Hematopoietic multipotent progenitor cell treated with erythropoietin and hydrocortisone succinate and interleukin-3 and kit ligand, for 6 days (in vitro differentiated cells): ENCODE measurements around the gene RBBP8NL.

Experiments
- DNase-seq: peaks from one replicate; pipeline ENCODE4 v3.0.0-alpha.2; 2015

The RBBP8NL gene

GRCh38 chr20:62419759-62420158, 7.6 kb downstream of the RBBP8NL start:
- DNase-seq, result no peak

DNA sequence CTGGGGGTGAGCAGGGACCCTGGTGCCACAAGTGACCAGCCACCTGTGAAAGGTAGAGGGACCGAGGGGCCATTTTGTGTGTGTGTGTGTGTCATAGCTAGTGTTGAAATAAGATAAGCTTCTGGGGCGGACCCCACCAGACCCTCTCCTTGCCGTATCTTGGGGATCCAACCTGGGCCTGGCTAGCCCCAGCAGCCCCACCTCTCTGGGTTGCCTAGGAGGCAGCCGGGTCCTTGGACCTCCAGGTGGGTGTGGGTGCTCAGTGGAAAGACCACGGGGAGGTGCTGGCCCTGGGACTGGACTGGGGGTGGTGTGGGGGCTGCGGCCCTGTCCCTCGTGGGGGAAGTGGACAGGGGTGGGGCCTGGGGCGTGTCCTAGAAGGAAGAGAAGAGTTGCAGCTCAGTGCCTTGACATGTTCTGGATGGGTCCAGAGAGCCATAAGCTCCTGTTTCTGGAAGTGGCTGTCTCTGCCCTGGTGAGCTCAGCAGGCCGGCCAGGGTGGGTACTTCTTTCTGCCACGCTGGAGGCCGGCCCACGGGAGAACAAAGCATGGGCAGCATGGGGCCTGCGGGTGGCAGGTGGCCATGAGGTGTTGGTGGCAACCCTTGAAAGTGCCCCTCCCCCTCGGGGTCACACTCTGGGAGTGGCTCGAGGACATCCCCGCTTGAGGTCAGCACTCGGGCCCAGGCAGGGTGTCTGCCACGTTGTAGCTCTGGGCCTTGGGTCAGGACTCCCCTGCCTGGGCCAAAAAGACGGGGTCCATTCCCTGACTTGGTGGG, 8.4 kb downstream of the RBBP8NL start:
- DNase-seq, result peak; percentile 52

- DNase-seq, result no peak
Measured at GRCh38 chr20:62417981-62418708, 9.2 kb downstream of the RBBP8NL start.

- no peak for DNase-seq
Measured at GRCh38 chr20:62416651-62417637, 10.4 kb downstream of the RBBP8NL start.

DNA sequence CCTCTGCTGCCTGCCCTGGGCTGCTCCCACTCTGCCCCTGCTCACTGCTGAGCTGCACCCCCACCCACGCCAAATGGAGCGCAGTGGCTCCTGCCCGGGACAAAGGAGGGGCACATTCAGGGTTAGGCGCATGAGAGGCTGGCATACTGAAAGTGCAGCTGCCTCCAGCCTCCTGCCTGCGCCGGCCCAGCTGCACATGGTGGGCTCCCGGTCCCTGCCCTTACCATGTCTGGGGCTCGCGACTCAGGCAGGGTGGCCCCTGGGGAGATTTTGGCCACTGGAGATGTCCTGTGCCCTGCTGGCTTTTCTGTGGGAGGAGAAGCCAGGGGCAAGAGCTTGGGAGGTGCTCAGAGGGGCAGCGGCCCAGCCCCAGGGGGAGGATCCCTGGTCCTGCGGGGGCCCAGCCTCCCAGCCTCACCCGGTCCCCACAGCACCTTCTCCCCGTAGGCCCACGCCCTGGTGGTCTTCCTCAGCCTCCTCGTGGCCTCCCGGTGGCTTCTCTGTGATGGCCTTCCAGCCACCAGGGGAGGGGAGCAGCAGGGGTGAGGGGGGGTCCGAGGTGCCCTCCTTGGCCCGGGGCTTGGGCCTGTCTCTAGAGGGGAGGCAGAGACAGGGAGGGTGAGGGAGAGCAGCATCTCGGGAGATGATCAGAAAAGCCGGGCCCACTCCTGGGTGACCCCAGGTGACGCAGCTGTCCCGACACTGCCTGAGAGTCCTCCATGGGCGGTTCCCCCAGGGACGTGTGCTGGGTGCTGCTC, 11.8 kb downstream of the RBBP8NL start:
- DNase-seq, result no peak

GRCh38 chr20:62413896-62414481, 13.3 kb downstream of the RBBP8NL start:
- DNase-seq, result peak; percentile 33

DNA sequence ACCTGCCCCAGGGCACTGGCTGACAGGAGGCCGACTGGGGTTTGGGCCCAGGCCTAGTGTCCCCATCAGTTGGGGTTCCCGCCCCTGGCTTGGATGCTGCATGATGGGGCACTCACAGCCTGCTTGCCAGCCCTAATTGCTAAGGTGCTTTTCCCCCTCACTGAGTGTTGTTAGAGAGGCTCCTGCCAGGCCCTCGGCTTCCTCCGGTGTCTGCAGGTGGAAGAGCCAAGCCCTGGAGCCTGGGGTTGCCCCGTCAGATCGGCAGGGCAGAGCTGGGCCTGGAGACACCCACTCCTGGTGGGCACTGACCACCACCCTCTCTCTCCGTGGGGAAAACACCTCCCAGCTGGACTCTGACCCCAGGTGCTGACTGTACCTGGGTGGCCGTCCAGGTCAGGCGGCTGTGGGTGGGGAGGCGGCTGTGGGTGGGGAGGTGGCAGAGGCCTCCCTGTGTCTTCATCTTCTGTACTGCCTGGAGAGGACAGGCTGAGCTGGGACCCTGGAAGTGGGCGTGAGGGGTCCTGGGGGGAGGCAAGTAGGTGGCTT, 14.2 kb downstream of the RBBP8NL start:
- DNase-seq, result no peak

DNA sequence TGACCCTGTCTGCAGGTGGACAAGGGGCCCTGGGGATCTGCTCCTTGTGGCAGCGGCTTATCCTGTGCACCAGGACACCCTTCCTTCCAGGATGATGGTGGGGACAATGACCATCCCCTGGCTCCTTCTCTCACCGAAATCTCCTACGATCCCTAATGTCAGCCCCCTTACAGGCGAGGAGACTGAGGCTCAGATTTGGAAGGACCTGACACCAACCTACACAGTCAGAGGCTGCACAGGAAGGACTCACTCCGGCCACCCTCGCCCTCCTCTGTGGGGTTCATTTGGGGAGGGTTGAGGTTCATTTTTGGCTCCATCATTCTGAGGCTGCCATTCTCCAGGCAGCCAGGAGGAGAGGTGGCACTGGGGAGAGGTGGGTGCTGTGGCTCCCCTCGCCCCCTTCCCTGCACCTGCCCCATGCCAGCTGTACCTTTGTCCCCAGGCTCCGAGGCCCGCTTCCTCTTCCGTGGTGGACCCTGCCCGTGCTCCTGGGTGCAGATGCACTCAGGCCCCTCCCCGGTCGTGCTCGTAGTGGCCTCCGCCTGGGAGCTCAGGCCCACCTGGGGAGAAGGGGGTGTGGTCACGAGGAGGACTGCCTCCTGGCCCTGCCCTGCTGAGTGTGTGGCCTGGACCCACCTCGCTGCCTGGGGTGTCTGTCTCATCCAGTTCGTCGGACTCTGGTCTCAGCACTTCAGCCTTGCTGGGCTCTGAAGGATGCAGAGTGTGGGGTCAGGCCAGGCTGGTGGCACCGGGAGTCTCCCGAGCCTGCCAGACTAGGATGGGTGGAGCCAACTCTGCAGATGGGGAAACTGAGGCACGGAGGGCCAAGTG, 14.9 kb downstream of the RBBP8NL start:
- DNase-seq, result no peak

GRCh38 chr20:62411479-62412193, 15.7 kb downstream of the RBBP8NL start:
- no peak for DNase-seq

- no peak for DNase-seq
Measured at GRCh38 chr20:62410746-62411478, 16.4 kb downstream of the RBBP8NL start.

- DNase-seq, result peak; percentile 75
Measured at GRCh38 chr20:62409931-62410745, 17.2 kb downstream of the RBBP8NL start.

DNA sequence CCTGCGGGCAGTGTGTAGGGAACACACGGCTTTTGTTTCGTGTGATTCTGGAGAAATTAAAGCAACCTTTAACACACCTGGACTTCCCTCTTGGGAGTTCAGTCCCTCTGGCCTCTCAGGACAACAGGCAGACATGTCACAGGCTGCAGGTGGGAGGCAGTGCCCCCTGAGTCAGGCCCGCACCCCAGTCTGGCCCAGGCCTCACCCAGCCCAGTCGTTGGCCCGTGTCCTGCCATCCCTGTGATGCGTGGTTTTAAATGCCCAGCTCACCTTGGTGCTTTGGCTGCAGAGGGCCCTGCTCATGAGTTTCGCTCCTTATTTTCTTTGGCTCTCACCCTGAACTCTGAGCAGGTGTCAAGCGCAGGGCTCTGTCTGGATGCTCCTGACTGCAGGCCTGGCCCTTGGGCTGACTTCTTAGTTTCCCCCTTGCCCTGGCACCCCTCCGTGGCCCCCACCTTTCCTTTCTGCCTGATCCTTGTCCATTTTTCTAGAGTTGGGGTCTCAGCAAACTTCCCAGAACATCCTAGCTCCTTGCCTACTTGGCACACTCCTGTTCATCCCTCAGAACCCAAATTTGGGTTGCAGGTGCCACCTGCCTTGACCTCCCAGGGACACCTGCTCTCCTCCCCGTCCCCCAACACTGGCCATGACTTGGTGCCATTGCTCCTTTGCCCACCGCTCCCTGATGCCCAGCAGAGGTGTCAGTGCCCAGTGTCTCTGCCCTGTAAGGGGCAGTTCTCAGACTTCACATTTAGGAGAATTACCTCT, 18.1 kb downstream of the RBBP8NL start:
- DNase-seq, result no peak

DNA sequence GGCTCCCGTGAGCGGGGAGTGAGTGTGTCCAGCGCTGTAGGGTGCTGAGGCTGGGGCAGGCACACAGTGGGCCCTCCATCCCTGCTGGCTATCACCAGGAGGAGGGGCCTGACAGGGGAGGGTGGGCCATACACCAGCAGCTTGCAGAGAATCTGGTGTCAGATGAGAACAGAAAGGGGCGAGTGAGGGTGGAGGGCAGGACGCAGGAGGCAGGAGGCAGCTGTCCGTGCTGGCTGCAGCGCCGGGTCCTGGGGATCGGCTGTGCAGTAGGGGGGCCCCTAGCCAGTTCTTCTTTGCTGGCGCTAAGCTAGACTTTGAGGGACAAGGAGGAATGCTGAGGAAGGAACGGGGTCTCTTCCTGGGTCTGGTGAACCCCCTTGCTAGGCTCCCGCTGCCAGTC, 18.7 kb downstream of the RBBP8NL start:
- DNase-seq, result no peak

GRCh38 chr20:62408055-62408454, 19.3 kb downstream of the RBBP8NL start:
- DNase-seq, result no peak

GRCh38 chr20:62407221-62407992, 19.9 kb downstream of the RBBP8NL start, which contains the start of gene CABLES2:
Gene CABLES2, minus strand, starts transcription at chr20:62407285. Its CDS starts 9 bp downstream, at chr20:62407276.
- peak; percentile 96 for DNase-seq

GRCh38 chr20:62406635-62407176, 20.6 kb downstream of the RBBP8NL start:
- DNase-seq, result no peak
